Measurements from ENCODE around the gene GPD2. TPM values are rescaled to one million over a fixed set of nuclear protein-coding genes. Genes with fewer than 3 reads are reported as not detected.

The GPD2 gene
- total RNA-seq, 1 experiment from 2014 or later, result 32.2 TPM

DNA sequence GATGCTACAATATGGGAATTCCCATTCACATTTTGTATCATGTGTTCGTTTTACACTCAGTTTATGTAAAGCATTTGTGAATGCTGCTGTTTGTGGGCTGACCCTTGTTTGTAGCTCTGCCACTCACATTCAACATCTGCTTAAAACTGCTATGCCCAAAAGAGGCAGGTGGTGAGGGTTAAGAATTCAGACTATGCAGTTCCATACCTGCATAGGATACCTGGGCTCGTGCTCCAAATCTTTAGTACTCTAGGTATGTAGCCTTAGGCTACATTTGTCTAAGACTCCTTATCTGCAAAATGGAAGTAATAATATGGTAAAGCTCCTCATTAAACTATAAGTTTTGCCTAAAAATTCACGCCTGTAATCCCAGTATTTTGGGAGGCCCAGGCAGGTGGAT is 199.5 kb downstream of the GPD2 start:
- no peak overlapping the region for H3K4me3 Mint-ChIP-seq
- ChIA-PET POLR2A (no interaction called here), CTCF (interaction anchor here (1.2 kb wide), 1 partner anchor 19 kb away, joined by 3 read pairs; no protein-coding TSS in a partner anchor)
- TF ChIP-seq, protein P1, sequence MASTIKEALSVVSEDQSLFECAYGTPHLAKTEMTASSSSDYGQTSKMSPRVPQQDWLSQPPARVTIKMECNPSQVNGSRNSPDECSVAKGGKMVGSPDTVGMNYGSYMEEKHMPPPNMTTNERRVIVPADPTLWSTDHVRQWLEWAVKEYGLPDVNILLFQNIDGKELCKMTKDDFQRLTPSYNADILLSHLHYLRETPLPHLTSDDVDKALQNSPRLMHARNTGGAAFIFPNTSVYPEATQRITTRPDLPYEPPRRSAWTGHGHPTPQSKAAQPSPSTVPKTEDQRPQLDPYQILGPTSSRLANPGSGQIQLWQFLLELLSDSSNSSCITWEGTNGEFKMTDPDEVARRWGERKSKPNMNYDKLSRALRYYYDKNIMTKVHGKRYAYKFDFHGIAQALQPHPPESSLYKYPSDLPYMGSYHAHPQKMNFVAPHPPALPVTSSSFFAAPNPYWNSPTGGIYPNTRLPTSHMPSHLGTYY (CRISPR knock-in tag; IDR thresholded peaks at IDR 0.05), result no peak
- TF ChIP-seq, protein P2, sequence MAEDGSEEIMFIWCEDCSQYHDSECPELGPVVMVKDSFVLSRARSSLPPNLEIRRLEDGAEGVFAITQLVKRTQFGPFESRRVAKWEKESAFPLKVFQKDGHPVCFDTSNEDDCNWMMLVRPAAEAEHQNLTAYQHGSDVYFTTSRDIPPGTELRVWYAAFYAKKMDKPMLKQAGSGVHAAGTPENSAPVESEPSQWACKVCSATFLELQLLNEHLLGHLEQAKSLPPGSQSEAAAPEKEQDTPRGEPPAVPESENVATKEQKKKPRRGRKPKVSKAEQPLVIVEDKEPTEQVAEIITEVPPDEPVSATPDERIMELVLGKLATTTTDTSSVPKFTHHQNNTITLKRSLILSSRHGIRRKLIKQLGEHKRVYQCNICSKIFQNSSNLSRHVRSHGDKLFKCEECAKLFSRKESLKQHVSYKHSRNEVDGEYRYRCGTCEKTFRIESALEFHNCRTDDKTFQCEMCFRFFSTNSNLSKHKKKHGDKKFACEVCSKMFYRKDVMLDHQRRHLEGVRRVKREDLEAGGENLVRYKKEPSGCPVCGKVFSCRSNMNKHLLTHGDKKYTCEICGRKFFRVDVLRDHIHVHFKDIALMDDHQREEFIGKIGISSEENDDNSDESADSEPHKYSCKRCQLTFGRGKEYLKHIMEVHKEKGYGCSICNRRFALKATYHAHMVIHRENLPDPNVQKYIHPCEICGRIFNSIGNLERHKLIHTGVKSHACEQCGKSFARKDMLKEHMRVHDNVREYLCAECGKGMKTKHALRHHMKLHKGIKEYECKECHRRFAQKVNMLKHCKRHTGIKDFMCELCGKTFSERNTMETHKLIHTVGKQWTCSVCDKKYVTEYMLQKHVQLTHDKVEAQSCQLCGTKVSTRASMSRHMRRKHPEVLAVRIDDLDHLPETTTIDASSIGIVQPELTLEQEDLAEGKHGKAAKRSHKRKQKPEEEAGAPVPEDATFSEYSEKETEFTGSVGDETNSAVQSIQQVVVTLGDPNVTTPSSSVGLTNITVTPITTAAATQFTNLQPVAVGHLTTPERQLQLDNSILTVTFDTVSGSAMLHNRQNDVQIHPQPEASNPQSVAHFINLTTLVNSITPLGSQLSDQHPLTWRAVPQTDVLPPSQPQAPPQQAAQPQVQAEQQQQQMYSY (CRISPR knock-in tag; IDR thresholded peaks at IDR 0.05), result no peak
- TF ChIP-seq SP1 (CRISPR knock-in tag; conservative IDR thresholded peaks at IDR 0.05) (no peak), CREB1 (CRISPR knock-in tag; IDR thresholded peaks at IDR 0.05) (no peak), OVOL2 (CRISPR knock-in tag; IDR thresholded peaks at IDR 0.05; ENCODE audit: borderline replicate concordance) (no peak), ZNF138 (CRISPR knock-in tag; conservative IDR thresholded peaks at IDR 0.05) (no peak), NFYB (CRISPR knock-in tag; conservative IDR thresholded peaks at IDR 0.05; ENCODE audit: low read depth) (no peak), CBFB (CRISPR knock-in tag; IDR thresholded peaks at IDR 0.05; ENCODE audit: low read depth) (no peak), RELA (CRISPR knock-in tag; IDR thresholded peaks at IDR 0.05; ENCODE audit: borderline replicate concordance) (no peak), GTF2I (CRISPR knock-in tag; conservative IDR thresholded peaks at IDR 0.05) (no peak), GRHL2 (CRISPR knock-in tag; IDR thresholded peaks at IDR 0.05; ENCODE audit: insufficient replicate concordance, severe bottlenecking) (no peak), HMGA2 (CRISPR knock-in tag; IDR thresholded peaks at IDR 0.05) (no peak), NFE2L1 (CRISPR knock-in tag; IDR thresholded peaks at IDR 0.05) (no peak), NFATC4 (CRISPR knock-in tag; IDR thresholded peaks at IDR 0.05) (no peak), MYBL2 (CRISPR knock-in tag; IDR thresholded peaks at IDR 0.05) (no peak), ATF1 (CRISPR knock-in tag; IDR thresholded peaks at IDR 0.05) (no peak)
- TF ChIP-seq, protein P3, sequence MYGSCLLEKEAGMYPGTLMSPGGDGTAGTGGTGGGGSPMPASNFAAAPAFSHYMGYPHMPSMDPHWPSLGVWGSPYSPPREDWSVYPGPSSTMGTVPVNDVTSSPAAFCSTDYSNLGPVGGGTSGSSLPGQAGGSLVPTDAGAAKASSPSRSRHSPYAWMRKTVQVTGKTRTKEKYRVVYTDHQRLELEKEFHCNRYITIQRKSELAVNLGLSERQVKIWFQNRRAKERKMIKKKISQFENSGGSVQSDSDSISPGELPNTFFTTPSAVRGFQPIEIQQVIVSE (CRISPR knock-in tag; IDR thresholded peaks at IDR 0.05; ENCODE audit: borderline replicate concordance), result no peak
- TF ChIP-seq, protein P4, sequence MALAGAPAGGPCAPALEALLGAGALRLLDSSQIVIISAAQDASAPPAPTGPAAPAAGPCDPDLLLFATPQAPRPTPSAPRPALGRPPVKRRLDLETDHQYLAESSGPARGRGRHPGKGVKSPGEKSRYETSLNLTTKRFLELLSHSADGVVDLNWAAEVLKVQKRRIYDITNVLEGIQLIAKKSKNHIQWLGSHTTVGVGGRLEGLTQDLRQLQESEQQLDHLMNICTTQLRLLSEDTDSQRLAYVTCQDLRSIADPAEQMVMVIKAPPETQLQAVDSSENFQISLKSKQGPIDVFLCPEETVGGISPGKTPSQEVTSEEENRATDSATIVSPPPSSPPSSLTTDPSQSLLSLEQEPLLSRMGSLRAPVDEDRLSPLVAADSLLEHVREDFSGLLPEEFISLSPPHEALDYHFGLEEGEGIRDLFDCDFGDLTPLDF (CRISPR knock-in tag; IDR thresholded peaks at IDR 0.05), result no peak
- TF ChIP-seq, protein P5, sequence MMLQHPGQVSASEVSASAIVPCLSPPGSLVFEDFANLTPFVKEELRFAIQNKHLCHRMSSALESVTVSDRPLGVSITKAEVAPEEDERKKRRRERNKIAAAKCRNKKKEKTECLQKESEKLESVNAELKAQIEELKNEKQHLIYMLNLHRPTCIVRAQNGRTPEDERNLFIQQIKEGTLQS (CRISPR knock-in tag; conservative IDR thresholded peaks at IDR 0.05), result no peak
- TF ChIP-seq, protein P6, sequence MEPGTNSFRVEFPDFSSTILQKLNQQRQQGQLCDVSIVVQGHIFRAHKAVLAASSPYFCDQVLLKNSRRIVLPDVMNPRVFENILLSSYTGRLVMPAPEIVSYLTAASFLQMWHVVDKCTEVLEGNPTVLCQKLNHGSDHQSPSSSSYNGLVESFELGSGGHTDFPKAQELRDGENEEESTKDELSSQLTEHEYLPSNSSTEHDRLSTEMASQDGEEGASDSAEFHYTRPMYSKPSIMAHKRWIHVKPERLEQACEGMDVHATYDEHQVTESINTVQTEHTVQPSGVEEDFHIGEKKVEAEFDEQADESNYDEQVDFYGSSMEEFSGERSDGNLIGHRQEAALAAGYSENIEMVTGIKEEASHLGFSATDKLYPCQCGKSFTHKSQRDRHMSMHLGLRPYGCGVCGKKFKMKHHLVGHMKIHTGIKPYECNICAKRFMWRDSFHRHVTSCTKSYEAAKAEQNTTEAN (CRISPR knock-in tag; IDR thresholded peaks at IDR 0.05), result no peak
- peaks cover 7% of the 10 kb centered on the region; the same call in 1 of the 2 replicates for H3K9me3 Mint-ChIP-seq
- H3K27ac Mint-ChIP-seq, result no peak overlapping the region
- 0 out of 2 replicates have a peak, but pooled peaks cover 3% of the 10 kb centered on the region for H3K36me3 Mint-ChIP-seq
- peaks cover 54% of the 10 kb centered on the region for H3K27me3 Mint-ChIP-seq (ENCODE audit: low read depth)
- DNase-seq (ENCODE audit: low spot score) (no peak), ATAC-seq (0 out of 2 replicates have a peak, but pooled peaks have one; percentile 5)
- peaks cover 29% of the 10 kb centered on the region for H3K4me1 Mint-ChIP-seq

Other genes starting within 250 kb of the GPD2 start
- gene NR4A2, start 103.7 kb upstream of the GPD2 start, total RNA-seq (2021), result 0.66 to 0.69 TPM (median 0.66 TPM) in 3 replicates